WTC11 (cell line): ENCODE results near the gene DHX30.

Experiments used
- CTCF ChIP-seq: fragments of 200-600 bp; IDR thresholded peaks from 2 replicates; pipeline ENCODE4 v1.8.0; 2022; ENCODE audit warnings: antibody characterized with exemption
- FOXJ3 ChIP-seq: sonication (generic); formaldehyde crosslinking; IDR thresholded peaks from 2 replicates; pipeline ENCODE4 v1.9.0; 2021; ENCODE audit warnings: missing genetic modification reagents, mild to moderate bottlenecking, borderline replicate concordance
- GTF2I ChIP-seq: fragments of 250-450 bp; sonication (Bioruptor Pico); conservative IDR thresholded peaks from 2 replicates; pipeline ENCODE4 v1.4.0; 2021; ENCODE audit warnings: mild to moderate bottlenecking
- KAT7 ChIP-seq: sonication (generic); formaldehyde crosslinking; IDR thresholded peaks from 2 replicates; pipeline ENCODE4 v1.8.1; 2023; ENCODE audit warnings: missing genetic modification reagents, mild to moderate bottlenecking, borderline replicate concordance
- SP1 ChIP-seq: sonication (generic); formaldehyde crosslinking; conservative IDR thresholded peaks from 2 replicates; pipeline ENCODE4 v1.8.1; 2022; ENCODE audit warnings: missing genetic modification reagents
- USF1 ChIP-seq: sonication (generic); formaldehyde crosslinking; IDR thresholded peaks from 2 replicates; pipeline ENCODE4 v1.8.0; 2022; ENCODE audit warnings: mild to moderate bottlenecking, missing genetic modification reagents

GRCh38 chr3:47850564-47851410 is 47.8 kb downstream of the DHX30 start:
- TF ChIP-seq CTCF (no peak), USF1 (CRISPR knock-in tag) (no peak), SP1 (CRISPR knock-in tag) (no peak), FOXJ3 (CRISPR knock-in tag) (no peak), GTF2I (CRISPR knock-in tag) (no peak), KAT7 (CRISPR knock-in tag) (no peak)
